ENCODE data around the gene GJD2. TPM values are rescaled to one million over a fixed set of nuclear protein-coding genes. Genes with fewer than 3 reads are reported as not detected.

Gene GJD2
- total and polyA plus RNA-seq, 9 donors = not detected

DNA sequence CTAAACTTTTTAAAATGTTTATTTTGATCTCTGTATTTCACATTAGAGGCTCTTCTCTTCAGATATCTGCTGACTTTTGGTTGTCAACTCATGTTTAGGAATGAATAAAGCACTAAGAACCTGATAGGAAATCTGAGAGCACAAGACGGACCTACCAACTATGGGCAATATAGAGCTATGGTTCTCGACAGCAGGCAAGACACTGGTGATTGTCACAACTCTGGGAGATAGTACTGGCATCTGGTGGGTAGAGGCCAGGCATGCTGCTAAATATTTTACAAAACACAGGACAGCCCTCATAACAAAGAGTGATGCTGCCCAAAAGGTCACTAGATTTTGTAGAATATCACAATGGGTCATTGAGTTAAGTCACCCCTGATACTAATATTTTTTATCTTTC, 17.5 kb upstream of the GJD2 start:
- Histone ChIP-seq H3K27ac (no peak overlapping the region), H3K27me3 (no peaks in the 10 kb centered on the region), H3K4me3 (no peak overlapping the region), H3K9me3 (no peaks in the 10 kb centered on the region), H3K4me1 (ENCODE audit: insufficient read depth) (no peaks in the 10 kb centered on the region), H3K36me3 (no peaks in the 10 kb centered on the region)
- TF ChIP-seq, protein P1, sequence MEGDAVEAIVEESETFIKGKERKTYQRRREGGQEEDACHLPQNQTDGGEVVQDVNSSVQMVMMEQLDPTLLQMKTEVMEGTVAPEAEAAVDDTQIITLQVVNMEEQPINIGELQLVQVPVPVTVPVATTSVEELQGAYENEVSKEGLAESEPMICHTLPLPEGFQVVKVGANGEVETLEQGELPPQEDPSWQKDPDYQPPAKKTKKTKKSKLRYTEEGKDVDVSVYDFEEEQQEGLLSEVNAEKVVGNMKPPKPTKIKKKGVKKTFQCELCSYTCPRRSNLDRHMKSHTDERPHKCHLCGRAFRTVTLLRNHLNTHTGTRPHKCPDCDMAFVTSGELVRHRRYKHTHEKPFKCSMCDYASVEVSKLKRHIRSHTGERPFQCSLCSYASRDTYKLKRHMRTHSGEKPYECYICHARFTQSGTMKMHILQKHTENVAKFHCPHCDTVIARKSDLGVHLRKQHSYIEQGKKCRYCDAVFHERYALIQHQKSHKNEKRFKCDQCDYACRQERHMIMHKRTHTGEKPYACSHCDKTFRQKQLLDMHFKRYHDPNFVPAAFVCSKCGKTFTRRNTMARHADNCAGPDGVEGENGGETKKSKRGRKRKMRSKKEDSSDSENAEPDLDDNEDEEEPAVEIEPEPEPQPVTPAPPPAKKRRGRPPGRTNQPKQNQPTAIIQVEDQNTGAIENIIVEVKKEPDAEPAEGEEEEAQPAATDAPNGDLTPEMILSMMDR (IDR thresholded peaks at IDR 0.05) = no peak
- no peak for TF ChIP-seq EP300 (IDR thresholded peaks at IDR 0.05)
- no peak for TF ChIP-seq POLR2A (IDR thresholded peaks at IDR 0.05)
- 79 to 87% (median 86%) methylated on average over 2 of the region's 2 CpGs for whole genome bisulfite sequencing, 3 donors
- DNase-seq = no peak
- intact Hi-C loops (cut with DNase I) = no loop called here

DNA sequence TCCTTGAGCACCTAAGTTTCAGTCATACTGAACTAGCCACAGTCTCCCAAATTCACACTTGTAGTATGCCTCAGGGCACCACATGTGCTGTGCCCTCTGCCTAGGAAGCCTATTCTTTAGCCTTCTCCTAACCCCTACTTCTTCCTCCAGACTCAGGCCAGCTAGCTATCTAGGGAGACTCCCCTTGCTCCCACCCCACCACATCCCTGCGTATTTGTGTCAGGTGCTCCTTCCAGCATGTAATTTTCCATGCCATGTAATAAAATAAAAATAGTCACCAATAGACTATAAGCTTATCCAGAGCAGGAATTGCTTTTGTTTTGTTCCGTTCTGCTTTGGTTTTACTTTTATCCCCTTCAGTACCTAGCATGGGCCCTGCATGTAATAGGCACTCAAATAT, 14.9 kb upstream of the GJD2 start:
- Histone ChIP-seq H3K27me3 (no peaks in the 10 kb centered on the region), H3K9me3 (no peaks in the 10 kb centered on the region), H3K4me1 (ENCODE audit: insufficient read depth) (no peaks in the 10 kb centered on the region), H3K27ac (no peak overlapping the region), H3K36me3 (no peaks in the 10 kb centered on the region), H3K4me3 (no peak overlapping the region)
- 85 to 95% (median 92%) methylated on average over 2 of the region's 2 CpGs for WGBS, 3 donors
- DNase-seq = no peak
- intact Hi-C loops (cut with DNase I) = no loop called here
- TF ChIP-seq, protein P1 (IDR thresholded peaks at IDR 0.05) = no peak
- no peak for TF ChIP-seq POLR2A (IDR thresholded peaks at IDR 0.05)
- TF ChIP-seq EP300 (IDR thresholded peaks at IDR 0.05) = no peak

DNA sequence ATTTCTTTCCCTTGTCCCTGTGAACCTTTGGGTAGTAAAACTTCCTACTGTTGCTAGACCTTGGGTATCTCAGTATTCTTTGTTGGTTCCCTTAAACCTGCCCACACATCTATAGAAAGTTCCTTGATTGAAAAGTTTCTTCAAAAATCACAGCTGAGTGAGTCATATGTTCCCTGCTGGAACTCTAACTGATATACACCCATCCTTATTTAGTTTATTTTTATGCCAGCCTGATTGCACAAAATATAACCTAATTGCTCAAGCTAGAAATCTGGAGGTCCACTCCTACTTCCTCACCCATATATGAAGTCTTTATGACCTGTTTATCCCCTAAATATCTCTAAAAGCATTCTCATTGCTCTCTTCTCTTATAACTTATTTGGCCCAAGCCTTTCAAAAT, 13.7 kb upstream of the GJD2 start:
- H3K4me3 ChIP-seq = no peak overlapping the region
- no peak overlapping the region for H3K27ac ChIP-seq
- intact Hi-C loops (cut with DNase I) = no loop called here
- no peaks in the 10 kb centered on the region for H3K36me3 ChIP-seq
- H3K4me1 ChIP-seq (ENCODE audit: insufficient read depth) = no peaks in the 10 kb centered on the region
- H3K9me3 ChIP-seq = no peaks in the 10 kb centered on the region
- no peak for TF ChIP-seq POLR2A (IDR thresholded peaks at IDR 0.05)
- TF ChIP-seq, protein P1 (IDR thresholded peaks at IDR 0.05) = no peak
- TF ChIP-seq EP300 (IDR thresholded peaks at IDR 0.05) = no peak
- no peak for DNase-seq
- no peaks in the 10 kb centered on the region for H3K27me3 ChIP-seq

DNA sequence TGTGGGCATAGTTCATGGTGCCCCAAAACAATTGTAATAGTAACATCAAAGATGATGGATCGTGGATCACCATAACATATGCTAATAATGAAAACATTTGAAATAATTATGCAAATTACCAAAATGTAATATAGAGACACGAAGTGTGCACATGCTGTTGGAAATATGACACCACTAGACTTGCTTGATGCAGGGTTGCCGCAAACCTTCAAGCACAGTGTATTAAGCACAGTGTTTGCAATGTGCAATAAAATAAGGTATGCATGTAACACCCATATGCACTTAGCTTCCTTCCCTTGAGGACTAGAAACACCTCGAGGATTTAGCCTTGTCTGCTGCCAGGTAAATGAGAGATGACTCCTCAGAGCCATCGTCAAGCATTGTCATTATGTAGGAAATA, 10.9 kb upstream of the GJD2 start:
- TF ChIP-seq, protein P1 (IDR thresholded peaks at IDR 0.05) = no peak
- no peak for TF ChIP-seq POLR2A (IDR thresholded peaks at IDR 0.05)
- TF ChIP-seq EP300 (IDR thresholded peaks at IDR 0.05) = no peak
- 59 to 75% (median 62%) methylated on average over 5 of the region's 5 CpGs for WGBS, 3 donors
- H3K27ac ChIP-seq = no peak overlapping the region
- intact Hi-C loops (cut with DNase I) = no loop called here
- no peaks in the 10 kb centered on the region for H3K36me3 ChIP-seq
- H3K4me1 ChIP-seq (ENCODE audit: insufficient read depth) = no peaks in the 10 kb centered on the region
- H3K4me3 ChIP-seq = no peak overlapping the region
- H3K9me3 ChIP-seq = no peaks in the 10 kb centered on the region
- no peaks in the 10 kb centered on the region for H3K27me3 ChIP-seq
- no peak for DNase-seq

DNA sequence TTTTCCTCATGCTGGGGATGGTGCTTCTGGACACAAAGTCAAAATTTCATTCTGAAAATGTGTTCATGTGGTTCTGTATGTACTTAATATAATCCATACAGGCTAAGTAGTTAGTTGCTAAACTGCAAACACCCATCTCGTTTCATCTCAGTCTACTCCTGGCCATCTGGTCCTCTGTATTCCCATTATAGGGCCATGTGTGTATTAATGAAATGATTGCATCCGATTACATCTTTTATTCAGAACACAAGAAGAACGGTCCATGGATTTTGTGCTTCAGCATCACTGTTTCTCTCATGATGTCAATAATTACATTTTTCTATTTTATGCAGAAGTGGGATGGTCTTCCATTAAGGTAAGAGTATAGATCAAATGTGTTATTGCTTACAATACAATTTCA, 6.1 kb upstream of the GJD2 start:
- Histone ChIP-seq H3K27ac (no peak overlapping the region), H3K36me3 (no peaks in the 10 kb centered on the region), H3K9me3 (no peaks in the 10 kb centered on the region), H3K27me3 (no peaks in the 10 kb centered on the region), H3K4me1 (ENCODE audit: insufficient read depth) (no peaks in the 10 kb centered on the region), H3K4me3 (no peak overlapping the region)
- TF ChIP-seq POLR2A (IDR thresholded peaks at IDR 0.05) (no peak), EP300 (IDR thresholded peaks at IDR 0.05) (no peak)
- TF ChIP-seq, protein P1 (IDR thresholded peaks at IDR 0.05) = no peak
- WGBS, 3 donors = 67 to 72% (median 71%) methylated on average over 3 of the region's 3 CpGs
- intact Hi-C loops (cut with DNase I) = no loop called here
- no peak for DNase-seq
